GM18508 (cell line): Measurements from ENCODE around the gene OR1E2.
"Not testable (repeated sequence)": the region's sequence is repeated elsewhere in the genome, so short reads cannot be mapped to it uniquely, and the experiment has no call there.

ENCODE experiments used
- ATAC-seq: cut with Tn5 transposase; IDR thresholded peaks from one replicate; pipeline ENCODE4 v1.9.1; 2021; ENCODE audit warnings: moderate number of reproducible peaks; ENCODE audit not compliant: insufficient read depth, unreplicated experiment

The OR1E2 gene

DNA sequence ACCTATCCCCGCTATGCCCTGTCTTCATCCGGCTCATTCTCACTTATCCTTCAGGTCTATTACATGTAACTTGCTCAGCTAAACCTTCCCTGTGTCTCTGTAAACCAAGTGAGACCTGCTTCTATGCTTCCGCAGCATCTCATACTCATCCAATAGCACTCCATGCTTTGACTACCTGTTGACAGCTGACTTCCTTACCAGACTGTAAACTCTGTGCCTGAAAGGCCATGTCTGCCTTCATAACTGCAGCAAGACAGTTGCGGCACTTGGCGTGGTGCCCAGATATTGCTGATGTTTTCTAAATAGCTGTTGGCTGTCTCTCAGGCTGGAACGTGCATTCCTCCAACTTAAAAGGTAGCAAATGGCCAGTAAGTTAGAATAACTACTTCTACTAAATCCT, 33.6 kb downstream of the OR1E2 start:
- no peak for ATAC-seq

DNA sequence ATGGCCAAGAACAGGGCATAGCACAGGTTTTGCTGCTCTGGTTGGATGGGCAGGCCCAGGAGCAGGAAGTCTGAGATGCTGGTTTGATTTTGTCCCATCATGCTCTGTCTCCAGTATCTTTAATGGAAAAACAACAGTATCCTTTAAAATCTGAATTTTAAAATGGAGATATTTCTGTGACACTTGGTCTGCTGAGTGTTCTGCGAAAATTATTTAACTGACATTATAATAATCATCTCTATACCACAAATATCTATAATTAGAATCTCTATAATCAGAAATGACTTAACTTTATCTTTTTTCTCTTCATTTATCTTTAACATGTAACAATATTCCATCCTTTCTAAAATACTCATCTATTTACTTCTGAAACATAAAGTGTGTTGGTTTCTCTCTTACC, 35.3 kb downstream of the OR1E2 start, which contains the start of gene OR1E1:
OR1E1 (minus strand) TSS at position 101 of the 400 bp plus-strand sequence; CDS start at position 101, 0 bp downstream.
- no peak for ATAC-seq

DNA sequence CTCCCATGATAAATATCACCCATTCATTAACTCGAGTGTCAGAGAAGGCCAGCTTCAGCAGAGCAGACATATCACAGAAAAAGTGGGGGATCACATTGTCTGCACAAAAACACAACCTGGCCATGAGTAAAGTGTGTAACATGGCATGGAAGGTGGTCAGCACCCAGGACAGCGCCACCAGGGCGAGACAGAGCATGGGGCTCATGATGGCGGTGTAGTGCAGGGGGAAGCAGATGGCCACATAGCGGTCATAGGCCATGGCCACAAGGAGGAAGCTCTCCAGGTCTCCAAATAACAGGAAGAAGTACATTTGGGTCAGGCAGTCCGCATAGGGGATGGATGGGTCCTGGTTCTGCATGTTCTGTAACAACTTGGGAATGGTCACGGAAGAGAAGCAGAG, 35.8 kb downstream of the OR1E2 start:
- ATAC-seq, result not testable (repeated sequence)

DNA sequence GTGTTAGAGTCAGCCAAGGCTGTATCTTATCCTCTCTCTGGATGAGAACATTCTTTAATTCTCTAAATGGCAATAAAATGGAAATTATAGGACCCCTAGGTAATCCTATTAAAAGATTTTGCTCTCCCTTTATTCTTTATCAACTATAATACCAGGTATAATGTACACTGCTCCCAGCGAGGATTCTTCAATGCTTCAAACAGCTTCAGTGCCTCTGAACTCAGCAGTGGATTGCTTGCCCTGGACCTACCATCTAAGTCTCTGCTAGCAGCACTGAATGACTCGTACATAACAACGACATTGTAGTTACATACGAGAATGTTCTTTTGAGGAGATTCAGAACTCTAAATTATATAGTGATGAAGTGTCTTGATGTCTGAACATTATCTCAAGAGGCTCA, 43.9 kb downstream of the OR1E2 start:
- ATAC-seq, result no peak

DNA sequence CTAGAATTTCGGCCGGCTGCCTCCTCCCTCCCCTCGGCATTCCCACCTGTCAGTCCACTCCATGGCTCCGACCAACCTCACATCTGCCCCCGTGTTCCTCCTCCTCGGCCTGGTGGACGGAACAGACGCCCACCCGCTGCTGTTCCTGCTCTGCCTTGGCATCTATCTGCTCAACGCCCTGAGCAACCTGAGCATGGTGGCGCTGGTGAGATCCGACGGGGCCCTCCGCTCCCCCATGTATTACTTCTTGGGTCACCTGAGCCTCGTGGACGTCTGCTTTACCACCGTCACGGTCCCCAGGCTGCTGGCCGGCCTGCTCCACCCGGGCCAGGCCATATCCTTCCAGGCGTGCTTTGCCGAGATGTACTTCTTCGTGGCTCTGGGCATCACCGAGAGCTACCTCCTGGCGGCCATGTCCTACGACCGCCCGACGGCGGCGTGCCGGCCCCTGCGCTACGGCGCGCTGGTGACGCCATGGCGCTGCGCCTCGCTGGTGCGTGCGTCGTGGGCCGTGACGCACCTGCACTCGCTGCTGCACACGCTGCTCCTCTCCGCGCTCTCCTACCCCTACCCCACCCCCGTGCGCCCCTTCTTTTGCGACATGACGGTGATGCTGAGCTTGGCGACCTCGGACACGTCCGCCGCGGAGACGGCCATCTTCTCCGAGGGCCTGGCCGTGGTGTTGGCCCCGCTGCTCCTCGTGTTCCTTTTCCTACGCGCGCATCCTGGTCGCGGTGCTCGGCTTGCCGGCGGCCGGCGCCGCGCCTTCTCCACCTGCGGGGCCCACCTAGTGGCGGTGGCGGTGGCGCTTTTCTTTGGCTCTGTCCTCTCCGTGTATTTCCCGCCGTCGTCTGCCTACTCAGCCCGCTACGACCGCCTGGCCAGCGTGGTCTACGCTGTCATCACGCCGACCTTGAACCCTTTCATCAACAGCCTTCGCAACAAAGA, 47.5 kb downstream of the OR1E2 start, which contains the start of gene OR3A2:
OR3A2 (minus strand) TSS at position 440 of the 948 bp plus-strand sequence.
- ATAC-seq, result no peak
